Measurements from ENCODE around the gene CATSPERD. TPM values are rescaled to one million over a fixed set of nuclear protein-coding genes. Genes with fewer than 3 reads are reported as not detected.

The CATSPERD gene
- 0.41 TPM in 1 of 2 replicates, not detected in the other for total RNA-seq (ENCODE audit: low replicate concordance)
- long read RNA-seq = 0 reads

- H3K27me3 Mint-ChIP-seq = peaks cover 3% of the 10 kb centered on the region
- no peaks in the 10 kb centered on the region for H3K9me3 Mint-ChIP-seq
- H3K4me1 Mint-ChIP-seq (ENCODE audit: unreplicated experiment) = peaks cover 10% of the 10 kb centered on the region
- peak within 1 kb of the TSS; percentile 95 for H3K4me3 Mint-ChIP-seq
- H3K27ac Mint-ChIP-seq = peak within 1 kb of the TSS; percentile 98
- TF ChIP-seq CTCF (conservative IDR thresholded peaks at IDR 0.05) = peak; percentile 88
- DNase-seq (ENCODE audit: extremely low spot score, unreplicated experiment) = peak; percentile 99
- H3K36me3 Mint-ChIP-seq = no peaks in the 10 kb centered on the region
These were observed at the start of gene CATSPERD, which contains the start of gene LONP1 for GRCh38 chr19:5719961-5720790. Gene CATSPERD, plus strand, starts transcription at chr19:5720637. Its CDS starts 101 bp downstream, at chr19:5720738. Gene LONP1, minus strand, starts transcription at chr19:5720146. Its CDS starts 14 bp downstream, at chr19:5720132.

GRCh38 chr19:5671600-5671999 is 48.8 kb upstream of the CATSPERD start:
- Mint-ChIP-seq H3K36me3 (no peaks in the 10 kb centered on the region), H3K27me3 (no peaks in the 10 kb centered on the region), H3K4me3 (no peak overlapping the region), H3K4me1 (ENCODE audit: unreplicated experiment) (peaks cover 6% of the 10 kb centered on the region), H3K9me3 (no peaks in the 10 kb centered on the region), H3K27ac (no peak overlapping the region)
- TF ChIP-seq CTCF (conservative IDR thresholded peaks at IDR 0.05) = no peak
- DNase-seq (ENCODE audit: extremely low spot score, unreplicated experiment) = no peak

GRCh38 chr19:5672708-5673459 is 47.6 kb upstream of the CATSPERD start:
- no peaks in the 10 kb centered on the region for H3K36me3 Mint-ChIP-seq
- H3K4me3 Mint-ChIP-seq = no peak overlapping the region
- no peak for DNase-seq (ENCODE audit: extremely low spot score, unreplicated experiment)
- H3K4me1 Mint-ChIP-seq (ENCODE audit: unreplicated experiment) = no peaks in the 10 kb centered on the region
- TF ChIP-seq CTCF (conservative IDR thresholded peaks at IDR 0.05) = no peak
- H3K27ac Mint-ChIP-seq = peak overlapping the region; percentile 70
- H3K9me3 Mint-ChIP-seq = no peaks in the 10 kb centered on the region
- no peaks in the 10 kb centered on the region for H3K27me3 Mint-ChIP-seq

GRCh38 chr19:5673752-5674151 is 46.7 kb upstream of the CATSPERD start:
- Mint-ChIP-seq H3K4me1 (ENCODE audit: unreplicated experiment) (no peaks in the 10 kb centered on the region), H3K36me3 (no peaks in the 10 kb centered on the region), H3K4me3 (no peak overlapping the region), H3K27me3 (no peaks in the 10 kb centered on the region), H3K9me3 (no peaks in the 10 kb centered on the region), H3K27ac (no peak overlapping the region)
- no peak for TF ChIP-seq CTCF (conservative IDR thresholded peaks at IDR 0.05)
- no peak for DNase-seq (ENCODE audit: extremely low spot score, unreplicated experiment)

GRCh38 chr19:5674714-5675113 is 45.7 kb upstream of the CATSPERD start:
- H3K9me3 Mint-ChIP-seq = no peaks in the 10 kb centered on the region
- TF ChIP-seq CTCF (conservative IDR thresholded peaks at IDR 0.05) = no peak
- H3K27me3 Mint-ChIP-seq = no peaks in the 10 kb centered on the region
- H3K4me3 Mint-ChIP-seq = no peak overlapping the region
- no peaks in the 10 kb centered on the region for H3K36me3 Mint-ChIP-seq
- no peaks in the 10 kb centered on the region for H3K4me1 Mint-ChIP-seq (ENCODE audit: unreplicated experiment)
- H3K27ac Mint-ChIP-seq = no peak overlapping the region
- no peak for DNase-seq (ENCODE audit: extremely low spot score, unreplicated experiment)

Data from type B pancreatic cell (in vitro differentiated cells).